Measurements from ENCODE around the gene ARL6IP5. TPM values are rescaled to one million over a fixed set of nuclear protein-coding genes. Genes with fewer than 3 reads are reported as not detected.

The ARL6IP5 gene
- polyA plus RNA-seq, 3 donors: 107 to 127 (median 110) TPM

DNA sequence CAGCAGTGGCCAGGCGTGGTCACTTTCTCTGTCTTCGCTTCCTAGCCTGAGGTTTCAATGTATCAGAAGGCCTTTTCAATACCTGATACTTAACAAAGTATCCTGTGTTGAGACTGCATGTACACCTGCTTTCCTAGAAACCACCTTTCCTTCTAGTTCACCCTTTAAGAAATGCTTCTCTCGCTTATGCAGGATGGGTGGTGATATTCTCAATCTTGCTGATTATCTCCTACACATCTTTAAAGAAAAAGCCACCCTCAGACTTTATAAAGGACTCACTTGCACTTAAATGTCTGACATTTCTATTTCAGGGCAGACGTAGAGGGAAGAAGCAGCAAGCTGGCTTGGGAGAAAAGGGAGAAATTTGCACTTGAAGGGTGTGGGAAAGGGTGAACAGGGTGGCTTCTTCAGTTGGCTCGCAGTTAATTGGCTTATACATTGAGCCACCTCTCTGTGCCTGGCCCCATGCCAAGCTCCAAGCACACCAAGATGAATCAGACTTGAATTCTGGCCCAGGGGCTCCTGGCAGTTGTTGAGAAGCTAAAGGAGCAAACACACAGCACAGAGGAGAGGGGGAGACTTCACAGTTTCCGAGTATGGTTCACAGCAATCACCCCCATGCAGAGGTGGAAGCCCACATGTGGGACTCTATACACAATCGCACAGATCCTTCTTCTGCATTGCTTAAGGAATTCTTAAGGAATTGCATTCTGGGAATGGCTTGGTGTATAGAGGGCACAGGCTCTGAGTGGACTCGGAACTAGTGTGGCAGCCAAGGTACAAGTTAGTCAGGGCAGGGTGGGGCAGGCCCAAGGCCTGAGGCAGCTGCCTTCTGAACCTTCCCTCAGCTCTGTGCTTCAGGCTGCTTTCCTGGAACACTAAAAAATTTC lies 1.3 kb downstream of the ARL6IP5 start:
- no peak for DNase-seq (ENCODE audit: low read depth in 3 of 3, low spot score in 2 of 3)

GRCh38 chr3:69087030-69087791 lies 2.5 kb downstream of the ARL6IP5 start:
- DNase-seq (ENCODE audit: low read depth in 3 of 3, low spot score in 2 of 3): no peak

- DNase-seq (ENCODE audit: low read depth in 3 of 3, low spot score in 2 of 3): no peak
These were observed 3.3 kb downstream of the ARL6IP5 start for GRCh38 chr3:69088063-69088462.

GRCh38 chr3:69090021-69090420 lies 5.3 kb downstream of the ARL6IP5 start:
- no peak for DNase-seq (ENCODE audit: low read depth in 3 of 3, low spot score in 2 of 3)

DNA sequence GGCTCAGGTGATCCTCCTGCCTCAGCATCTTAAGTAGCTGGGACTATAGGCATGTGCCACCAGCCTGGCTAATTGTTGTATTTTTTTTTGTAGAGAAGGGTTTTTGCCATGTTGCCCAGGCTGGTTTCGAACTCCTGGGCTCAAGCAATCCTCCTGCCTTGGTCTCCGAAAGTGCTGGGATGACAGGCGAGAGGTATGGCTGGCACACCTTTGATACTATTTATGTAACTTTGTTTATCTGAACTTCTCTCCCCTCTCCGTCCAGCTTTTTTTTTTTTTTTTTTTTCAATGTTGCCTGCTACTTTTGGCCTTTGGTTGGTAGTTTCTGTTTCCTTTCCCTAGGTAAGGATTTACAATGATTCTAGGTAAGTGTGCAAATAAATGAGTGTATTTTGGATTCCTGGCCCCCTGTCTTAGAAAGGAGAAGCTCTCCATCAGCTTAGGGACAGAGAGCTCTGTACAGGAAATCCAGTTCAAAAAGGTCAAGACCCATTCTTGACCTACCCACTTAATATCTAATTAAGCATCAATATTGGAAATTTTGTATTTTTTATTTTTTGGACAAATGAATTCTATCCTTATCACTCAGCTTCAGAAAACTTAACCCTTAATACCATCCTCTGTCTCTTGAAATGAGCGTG lies 6.8 kb downstream of the ARL6IP5 start:
- no peak for DNase-seq (ENCODE audit: low read depth in 3 of 3, low spot score in 2 of 3)

- no peak for DNase-seq (ENCODE audit: low read depth in 3 of 3, low spot score in 2 of 3)
These were observed 7.3 kb downstream of the ARL6IP5 start for GRCh38 chr3:69092030-69092516.

- no peak for DNase-seq (ENCODE audit: low read depth in 3 of 3, low spot score in 2 of 3)
These were observed 9.9 kb downstream of the ARL6IP5 start for GRCh38 chr3:69094467-69095205.

DNA sequence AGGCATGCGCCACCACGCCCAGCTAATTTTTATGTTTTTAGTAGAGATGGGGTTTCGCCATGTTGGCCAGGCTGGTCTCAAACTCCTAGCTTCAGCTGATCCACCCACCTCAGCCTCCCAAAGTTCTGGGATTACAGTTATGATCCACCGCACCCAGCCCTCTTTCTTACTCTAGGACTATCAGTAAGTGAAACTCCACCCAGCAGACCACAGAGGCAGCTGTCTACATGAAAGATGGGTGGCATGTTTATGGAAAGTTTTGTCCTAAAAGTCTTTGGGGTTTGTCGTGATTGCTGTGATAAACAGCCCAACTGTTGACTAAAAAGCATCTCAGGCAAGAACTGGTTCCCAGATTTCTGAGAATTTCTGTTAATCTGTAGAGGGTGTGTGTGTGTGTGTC lies 10.9 kb downstream of the ARL6IP5 start:
- DNase-seq (ENCODE audit: low read depth in 3 of 3, low spot score in 2 of 3): no peak

- no peak for DNase-seq (ENCODE audit: low read depth in 3 of 3, low spot score in 2 of 3)
These were observed 11.6 kb downstream of the ARL6IP5 start for GRCh38 chr3:69096299-69096698.

GRCh38 chr3:69097407-69098086 lies 12.8 kb downstream of the ARL6IP5 start:
- DNase-seq (ENCODE audit: low read depth in 3 of 3, low spot score in 2 of 3): no peak

GRCh38 chr3:69099576-69099975 lies 14.8 kb downstream of the ARL6IP5 start:
- DNase-seq (ENCODE audit: low read depth in 3 of 3, low spot score in 2 of 3): no peak

DNA sequence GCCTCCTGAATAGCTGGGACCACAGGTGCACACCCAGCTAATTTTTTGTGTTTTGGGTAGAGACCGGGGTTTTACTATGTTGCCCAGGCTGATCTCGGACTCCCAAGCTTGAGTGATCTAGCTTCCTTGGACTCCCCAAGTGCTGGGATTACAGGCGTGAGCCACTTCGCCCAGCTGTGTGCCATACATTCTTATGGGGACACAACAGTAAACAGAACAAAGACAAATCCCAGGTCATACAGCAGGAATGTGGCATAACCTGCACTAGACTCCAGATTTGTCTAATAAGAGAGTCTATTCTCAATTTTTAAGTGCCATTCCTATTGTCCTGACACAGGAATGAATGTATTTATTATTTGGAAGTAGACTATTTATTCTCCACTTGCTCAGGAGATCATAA lies 17.6 kb downstream of the ARL6IP5 start:
- no peak for DNase-seq (ENCODE audit: low read depth in 3 of 3, low spot score in 2 of 3)

- DNase-seq (ENCODE audit: low read depth in 3 of 3, low spot score in 2 of 3): no peak
These were observed 18.4 kb downstream of the ARL6IP5 start for GRCh38 chr3:69103123-69103522.

- no peak for DNase-seq (ENCODE audit: low read depth in 3 of 3, low spot score in 2 of 3)
These were observed 19.8 kb downstream of the ARL6IP5 start for GRCh38 chr3:69104586-69104985.

DNA sequence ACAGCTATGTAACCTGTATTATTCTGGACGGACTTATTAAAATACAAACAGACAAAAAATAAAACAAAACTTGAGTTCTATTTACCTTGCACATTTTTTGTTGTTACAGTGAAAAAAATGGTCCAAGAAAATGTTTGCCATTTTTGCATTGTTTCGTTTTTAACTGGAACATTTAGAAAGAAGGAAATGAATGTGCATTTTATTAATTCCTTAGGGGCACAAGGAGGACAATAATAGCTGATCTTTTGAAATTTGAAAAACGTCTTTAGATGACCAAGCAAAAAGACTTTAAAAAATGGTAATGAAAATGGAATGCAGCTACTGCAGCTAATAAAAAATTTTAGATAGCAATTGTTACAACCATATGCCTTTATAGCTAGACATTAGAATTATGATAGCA lies 20.6 kb downstream of the ARL6IP5 start:
- DNase-seq (ENCODE audit: low read depth in 3 of 3, low spot score in 2 of 3): no peak

DNA sequence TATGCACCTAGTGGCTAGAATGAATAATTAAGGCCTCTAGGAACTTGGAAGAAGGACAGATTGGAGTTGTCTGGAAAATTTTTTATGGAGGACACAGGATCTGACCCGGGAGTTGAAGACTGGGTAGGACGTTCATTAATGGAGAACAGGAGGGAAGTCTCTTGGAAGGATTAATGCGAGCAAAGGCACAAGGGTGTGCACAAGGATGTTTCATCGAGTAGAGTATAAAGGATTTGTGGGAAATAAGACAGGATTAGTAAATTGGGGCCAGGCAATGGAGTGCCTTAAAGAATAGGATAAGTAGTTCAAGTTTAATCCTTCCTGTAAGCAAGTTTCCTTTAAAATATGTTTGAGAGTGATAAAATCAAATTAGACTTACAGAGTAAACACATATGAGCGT lies 23.1 kb downstream of the ARL6IP5 start:
- DNase-seq (ENCODE audit: low read depth in 3 of 3, low spot score in 2 of 3): no peak

- no peak for DNase-seq (ENCODE audit: low read depth in 3 of 3, low spot score in 2 of 3)
These were observed 24.1 kb downstream of the ARL6IP5 start for GRCh38 chr3:69108811-69109210.

DNA sequence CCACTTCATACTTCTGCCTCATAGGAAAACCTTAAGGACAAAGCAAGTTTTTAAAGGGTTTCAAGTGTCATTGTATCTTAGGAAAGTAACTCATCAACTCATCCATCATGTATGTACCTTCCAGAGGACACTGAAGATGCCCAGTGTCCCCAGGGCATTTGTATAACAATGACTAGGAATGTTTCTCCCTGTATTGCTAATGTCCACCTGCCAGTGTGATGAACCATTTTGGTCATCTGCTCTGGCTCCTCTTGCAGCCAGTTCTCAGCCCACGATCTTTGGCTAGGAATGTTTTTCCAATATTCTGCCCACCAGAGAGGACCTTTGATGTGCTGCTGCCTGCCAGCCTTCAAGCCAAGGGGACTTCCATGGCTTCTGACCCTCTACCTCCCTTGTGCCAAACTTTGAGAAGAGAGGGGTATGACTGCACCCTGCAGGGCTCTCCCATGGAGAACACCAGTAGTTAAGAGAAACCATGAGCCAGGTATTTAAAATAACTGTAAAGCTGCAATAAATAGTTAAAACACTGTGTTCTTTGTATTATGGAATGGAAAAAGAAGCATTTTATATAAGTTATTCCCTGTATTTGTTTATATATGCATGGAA lies 26.3 kb downstream of the ARL6IP5 start:
- no peak for DNase-seq (ENCODE audit: low read depth in 3 of 3, low spot score in 2 of 3)

- DNase-seq (ENCODE audit: low read depth in 3 of 3, low spot score in 2 of 3): no peak
These were observed 28.8 kb downstream of the ARL6IP5 start for GRCh38 chr3:69113536-69113935.

- no peak for DNase-seq (ENCODE audit: low read depth in 3 of 3, low spot score in 2 of 3)
These were observed 31.0 kb downstream of the ARL6IP5 start for GRCh38 chr3:69115731-69116130.

Measured in right renal cortex interstitium (tissue), 3 donors.